K562 (cell line): ENCODE measurements around the gene FCER2. TPM values are rescaled to one million over a fixed set of nuclear protein-coding genes. Genes with fewer than 3 reads are reported as not detected.

ENCODE experiments used
- ATAC-seq: fragments of 200-7000 bp; cut with Tn5 transposase; 3 replicates; pipeline ENCODE4 v1.9.1; 2020; ENCODE audit warnings: moderate library complexity
- BruUV-seq: library from RNA; stranded (reverse); fragments of 400-500 nt; replicated peaks from 2 replicates; lab custom pipeline; 2021; lab: Mats Ljungman, UMichigan
- CTCF ChIA-PET: fragments of 300-600 bp; formaldehyde crosslinking; extraction: SDS; loops from one replicate; lab custom pipeline; 2021; ENCODE audit warnings: low intra/inter-chr PET ratio; lab: Yijun Ruan, JAX
- POLR2A ChIA-PET: fragments of 300-600, 350-650 bp; sonication (Branson Sonifier 250); formaldehyde crosslinking; extraction: SDS; loops from one replicate; lab custom pipeline; 2021; ENCODE audit warnings: antibody characterized with exemption, inconsistent platforms; lab: Yijun Ruan, JAX
- DNase-seq, 4 experiments: peaks; one replicate each; pipeline versions ENCODE4 v3.0.0 to v3.0.0-alpha.2; 2011 to 2018; ENCODE audit warnings: low spot score in 3 of 4, mixed read lengths in 3 of 4; ENCODE audit errors: extremely low read depth in 1 of 4
- FAIRE-seq: peaks from 2 replicates; lab custom pipeline; 2011; peaks lifted over from hg19 to GRCh38; lab: Jason Lieb, UNC
- H2AFZ ChIP-seq: 2 replicates; pipeline ENCODE4 v1.6.0; 2011; ENCODE audit warnings: low read depth, low read length, control low read depth, inconsistent platforms
- H3K27ac ChIP-seq: fragments of 200-600 bp; 3 replicates; pipeline ENCODE4 v1.8.0; 2011; ENCODE audit warnings: low read depth, mild to moderate bottlenecking, control low read depth, inconsistent platforms, low read length, moderate library complexity, mixed read lengths; ENCODE audit errors: extremely low read depth
- H3K27me3 ChIP-seq, 2 experiments: fragments of 300-600 bp in 1 of 2; 2 replicates in 1 of 2; 3 replicates in 1 of 2; pipeline versions ENCODE4 v1.6.0 to v1.8.0; 2011; ENCODE audit warnings: inconsistent platforms in 2 of 2, low read length in 2 of 2, mild to moderate bottlenecking in 1 of 2, mixed read lengths in 1 of 2, moderate library complexity in 1 of 2; ENCODE audit not compliant: control insufficient read depth in 2 of 2, insufficient read depth in 2 of 2
- H3K36me3 ChIP-seq: fragments of 300-600 bp; 3 replicates; pipeline ENCODE4 v1.8.0; 2011; ENCODE audit warnings: mild to moderate bottlenecking, low read length, inconsistent platforms; ENCODE audit not compliant: control insufficient read depth, insufficient read depth
- H3K4me1 ChIP-seq, 2 experiments: fragments of 200-600 bp in 1 of 2; replicated peaks in 1 of 2; 2 replicates in 1 of 2; 3 replicates in 1 of 2; pipeline versions ENCODE4 v1.5.1 to v1.8.0; 2011; ENCODE audit warnings: inconsistent platforms in 2 of 2, low read length in 2 of 2, mild to moderate bottlenecking in 1 of 2, mixed read lengths in 1 of 2, moderate library complexity in 1 of 2; ENCODE audit not compliant: control insufficient read depth in 2 of 2, insufficient read depth in 2 of 2
- H3K4me2 ChIP-seq: 2 replicates; pipeline ENCODE4 v1.6.1; 2011; ENCODE audit warnings: low read length, control low read depth, inconsistent platforms, mixed read lengths; ENCODE audit not compliant: insufficient read depth
- H3K4me3 ChIP-seq: fragments of 200-600 bp; sonication (generic), shearing (Covaris generic); 2 replicates; pipeline ENCODE4 v1.5.1; 2016; ENCODE audit warnings: control low read depth, inconsistent platforms
- H3K79me2 ChIP-seq: fragments of 200-600 bp; 3 replicates; pipeline ENCODE4 v1.8.0; 2011; ENCODE audit warnings: low read length, inconsistent platforms; ENCODE audit not compliant: control insufficient read depth, insufficient read depth
- H3K9ac ChIP-seq, 2 experiments: 2 replicates each; pipeline versions ENCODE4 v1.6.0 to v1.6.1; 2011; ENCODE audit warnings: low read depth in 2 of 2, low read length in 2 of 2, control low read depth in 1 of 2, inconsistent platforms in 1 of 2, mild to moderate bottlenecking in 1 of 2, mixed read lengths in 1 of 2; ENCODE audit not compliant: insufficient read depth in 1 of 2
- H3K9me1 ChIP-seq: one replicate; pipeline ENCODE4 v1.6.0; 2011; ENCODE audit warnings: inconsistent platforms, mild to moderate bottlenecking, low read length, moderate library complexity; ENCODE audit not compliant: control insufficient read depth, insufficient read depth
- H3K9me3 ChIP-seq: replicated peaks from 2 replicates; pipeline ENCODE4 v1.5.1; 2011; ENCODE audit warnings: low read depth, low read length, inconsistent platforms; ENCODE audit not compliant: control insufficient read depth, insufficient read depth
- H4K20me1 ChIP-seq: replicated peaks from 2 replicates; pipeline ENCODE4 v1.6.1; 2011; ENCODE audit warnings: low read length, inconsistent platforms, mixed read lengths; ENCODE audit not compliant: control insufficient read depth, insufficient read depth
- ARID4B ChIP-seq: sonication (generic); formaldehyde crosslinking; IDR thresholded peaks from 2 replicates; pipeline ENCODE4 v1.8.0; 2022; ENCODE audit warnings: mild to moderate bottlenecking, missing genetic modification reagents
- ATF3 ChIP-seq, 2 experiments: fragments of 450-650 bp in 1 of 2; sonication (generic) in 1 of 2; formaldehyde crosslinking in 1 of 2; IDR thresholded peaks in 1 of 2; conservative IDR thresholded peaks in 1 of 2; 2 replicates each; pipeline versions ENCODE4 v1.6.1 to v1.8.1; 2016 to 2023; ENCODE audit warnings: mild to moderate bottlenecking in 2 of 2, moderate library complexity in 2 of 2, inconsistent platforms in 1 of 2, missing genetic modification reagents in 1 of 2
- CEBPB ChIP-seq: fragments of 450-650 bp; IDR thresholded peaks from 2 replicates; pipeline ENCODE4 v1.6.1; 2016; ENCODE audit warnings: missing genetic modification characterization, missing compliant biosample characterization
- RBBP5 ChIP-seq: fragments of 200-600 bp; sonication (generic); IDR thresholded peaks from 2 replicates; pipeline ENCODE4 v1.6.1; 2012; ENCODE audit warnings: borderline replicate concordance, mild to moderate bottlenecking, low read length, control low read depth, inconsistent platforms; ENCODE audit not compliant: insufficient read depth, poor library complexity, severe bottlenecking
- RBM22 ChIP-seq: fragments of 200-400 bp; formaldehyde crosslinking; IDR thresholded peaks from 2 replicates; pipeline ENCODE4 v1.6.1; 2018; ENCODE audit warnings: low read length, low read depth; ENCODE audit not compliant: poor library complexity, severe bottlenecking
- RERE ChIP-seq: sonication (generic); formaldehyde crosslinking; IDR thresholded peaks from 2 replicates; pipeline ENCODE4 v1.8.0; 2023; ENCODE audit warnings: missing genetic modification reagents, mild to moderate bottlenecking, borderline replicate concordance
- ZNF41 ChIP-seq: fragments of 250-450 bp; sonication (Bioruptor Pico); conservative IDR thresholded peaks from 2 replicates; pipeline ENCODE4 v1.4.0; 2020; ENCODE audit warnings: mild to moderate bottlenecking
- ZNF444 ChIP-seq: fragments of 250-450 bp; sonication (Bioruptor Pico); IDR thresholded peaks from 2 replicates; pipeline ENCODE4 v1.4.0; 2020; ENCODE audit warnings: mild to moderate bottlenecking, moderate library complexity
- ZNF644 ChIP-seq: fragments of 200-800 bp; sonication (Bioruptor generic); IDR thresholded peaks from 2 replicates; pipeline ENCODE4 v1.6.1; 2016; ENCODE audit warnings: low read depth, missing genetic modification characterization, missing compliant biosample characterization
- ZNF77 ChIP-seq: fragments of 250-450 bp; sonication (Bioruptor Pico); IDR thresholded peaks from 2 replicates; pipeline ENCODE4 v1.5.0; 2020
- WGBS: fragments of 100-300 bp; shearing (Covaris generic); methylation state at CpG from one replicate; pipeline ENCODE4 v1.1.6; 2016; ENCODE audit warnings: low coverage, mixed read lengths; ENCODE audit not compliant: insufficient coverage; ENCODE audit errors: missing lambda C conversion rate; 5-methylcytosine and 5-hydroxymethylcytosine counted together
- in situ Hi-C: fragments of 300-500 bp; cut with MboI; formaldehyde crosslinking; loops from 4 replicates; pipeline ENCODE4 v1.15.0; 2018; ENCODE audit warnings: inconsistent platforms, mixed read lengths
- intact Hi-C: fragments of 100-400 bp; cut with micrococcal nuclease; formaldehyde crosslinking; loops from 2 replicates; pipeline ENCODE4 v1.14.2; 2022
- polyA plus RNA-seq, 8 experiments: library from polyadenylated mRNA; depleted of rRNA in 4 of 8; stranded (reverse) in 5 of 8; unstranded in 3 of 8; fragments of >200 nt; fragmentation: Nextera tagmentation in 2 of 8; fragmentation: Illumina TruSeq in 1 of 8; extraction: Ambion mirVana in 2 of 8; extraction: Trizol in 1 of 8; gene quantifications; 2 replicates each; pipeline versions ENCODE4 v1.2.1 to v1.2.3, GENCODE V29; 2011 to 2014; ENCODE audit warnings: inconsistent platforms in 1 of 8, missing spikeins in 1 of 8
- total RNA-seq, 7 experiments: library from RNA; depleted of rRNA in 6 of 7; stranded (reverse); fragments of >200 nt in 6 of 7; fragmentation: Illumina TruSeq in 2 of 7; extraction: Trizol in 2 of 7; gene quantifications; 2 replicates each; pipeline versions ENCODE4 v1.2.1 to v1.2.3, GENCODE V29; 2011 to 2021; ENCODE audit warnings: low replicate concordance in 1 of 7

FCER2 gene
- total and polyA plus RNA-seq, 9 of the 15 experiments (the other 6 are each of a cell fraction or from before 2014, with no cell fraction given): 0.11 TPM; not detected in 8

GRCh38 chr19:7751157-7751783 is 49.3 kb upstream of the FCER2 start:
- Histone ChIP-seq H3K27me3 (peaks cover 0 to 6% of the 10 kb centered on the region in 2 experiments; a peak in 2 of 5 replicates), H2AFZ (peak overlapping the region; percentile 44; the same call in 1 of the 2 replicates), H3K4me2 (no peak overlapping the region), H3K9ac (peak overlapping the region in 1 of 2 experiments; percentile 39; a peak in 2 of 4 replicates), H4K20me1 (no peaks in the 10 kb centered on the region), H3K4me3 (no peak overlapping the region), H3K79me2 (no peaks in the 10 kb centered on the region), H3K9me3 (peaks cover 6% of the 10 kb centered on the region; the same call in 1 of the 2 replicates), H3K27ac (no peak overlapping the region), H3K9me1 (no peaks in the 10 kb centered on the region), H3K36me3 (no peaks in the 10 kb centered on the region), H3K4me1 (no peaks in the 10 kb centered on the region)
- intact Hi-C loops (no loop called here), in situ Hi-C loops (no loop called here)
- 6% methylated on average over 12 of the region's 12 CpGs for WGBS
- POLR2A ChIA-PET: no interaction called here
- CTCF ChIA-PET: no interaction called here
- ATAC-seq (no peak; the same call in 2 of the 3 replicates), FAIRE-seq (no peak), DNase-seq (no peak)
- no TSS peak for BruUV-seq
- TF ChIP-seq RBM22 (no peak), RERE (CRISPR knock-in tag) (no peak), ZNF444 (no peak), ZNF644 (tag) (no peak), ATF3 (IDR thresholded peaks at IDR 0.05) (no peak), ATF3 (CRISPR knock-in tag; conservative IDR thresholded peaks at IDR 0.05) (no peak), ZNF41 (CRISPR knock-in tag) (no peak), CEBPB (tag) (no peak), RBBP5 (no peak), ZNF77 (no peak), ARID4B (CRISPR knock-in tag) (no peak)
